KMS-11 (cell line): Measurements from ENCODE around the gene HERC3.

Experiments used
- H2AFZ ChIP-seq: fragments of 200-600 bp; sonication (generic); 2 replicates; pipeline ENCODE4 v1.6.1; 2016; ENCODE audit warnings: antibody characterized with exemption, mixed run types, low read depth
- H3K27ac ChIP-seq: fragments of 200-600 bp; sonication (generic); 2 replicates; pipeline ENCODE4 v1.6.1; 2016; ENCODE audit warnings: mild to moderate bottlenecking, mixed run types
- H3K27me3 ChIP-seq: fragments of 200-600 bp; sonication (generic); 2 replicates; pipeline ENCODE4 v1.6.1; 2017; ENCODE audit warnings: mild to moderate bottlenecking, low read depth, mixed run types, moderate library complexity; ENCODE audit not compliant: insufficient read depth
- H3K36me3 ChIP-seq: fragments of 200-600 bp; sonication (generic); 2 replicates; pipeline ENCODE4 v1.6.1; 2017; ENCODE audit warnings: mild to moderate bottlenecking, mixed run types; ENCODE audit not compliant: insufficient read depth
- H3K4me1 ChIP-seq: fragments of 200-600 bp; sonication (generic); 2 replicates; pipeline ENCODE4 v1.6.1; 2016; ENCODE audit warnings: mild to moderate bottlenecking, low read depth, mixed run types; ENCODE audit not compliant: poor library complexity, severe bottlenecking
- H3K4me2 ChIP-seq: fragments of 200-600 bp; sonication (generic); 2 replicates; pipeline ENCODE4 v1.7.0; 2016; ENCODE audit warnings: mild to moderate bottlenecking, mixed run types
- H3K4me3 ChIP-seq: fragments of 200-600 bp; sonication (generic); IDR thresholded peaks from 2 replicates; pipeline ENCODE4 v1.6.1; 2017; ENCODE audit warnings: low read depth, low read length, mixed read lengths; ENCODE audit not compliant: insufficient read depth
- H3K79me2 ChIP-seq: fragments of 200-600 bp; sonication (generic); 2 replicates; pipeline ENCODE4 v1.6.1; 2016; ENCODE audit warnings: low read depth, mixed run types; ENCODE audit not compliant: insufficient read depth
- H3K9ac ChIP-seq: fragments of 200-600 bp; sonication (generic); 2 replicates; pipeline ENCODE4 v1.6.1; 2016; ENCODE audit warnings: mild to moderate bottlenecking, mixed run types
- H4K20me1 ChIP-seq: fragments of 200-600 bp; sonication (generic); 2 replicates; pipeline ENCODE4 v1.6.1; 2016; ENCODE audit warnings: mild to moderate bottlenecking, mixed run types; ENCODE audit not compliant: insufficient read depth
- TF ChIP-seq, protein P1 (sequence below): fragments of 200-600 bp; sonication (generic); conservative IDR thresholded peaks from 2 replicates; pipeline ENCODE4 v1.6.1; 2017; ENCODE audit warnings: low read depth, mild to moderate bottlenecking, antibody characterized with exemption, low read length, moderate library complexity, mixed read lengths

The HERC3 gene

DNA sequence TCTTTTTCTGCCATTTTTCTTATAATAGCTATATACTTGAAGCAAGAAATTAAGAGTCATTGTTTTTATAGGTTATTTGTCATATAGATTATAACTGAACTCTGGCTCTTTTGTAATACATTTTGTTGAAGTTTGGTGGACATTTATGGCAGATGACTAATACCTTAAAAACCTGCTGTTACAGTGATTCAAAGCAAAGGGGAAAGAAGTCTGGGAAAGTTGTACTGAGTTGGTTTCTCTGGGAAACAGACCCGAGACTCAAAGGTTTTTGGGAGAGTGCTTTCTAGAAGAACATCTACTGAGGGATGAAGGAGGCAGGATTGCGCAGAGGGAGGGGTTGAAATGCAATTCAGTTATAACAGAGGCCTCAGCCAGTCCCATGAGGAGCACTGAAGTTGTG is 69.5 kb downstream of the HERC3 start:
- no peak overlapping the region for H3K27ac ChIP-seq
- no peak overlapping the region for H3K4me2 ChIP-seq
- TF ChIP-seq, protein P1, sequence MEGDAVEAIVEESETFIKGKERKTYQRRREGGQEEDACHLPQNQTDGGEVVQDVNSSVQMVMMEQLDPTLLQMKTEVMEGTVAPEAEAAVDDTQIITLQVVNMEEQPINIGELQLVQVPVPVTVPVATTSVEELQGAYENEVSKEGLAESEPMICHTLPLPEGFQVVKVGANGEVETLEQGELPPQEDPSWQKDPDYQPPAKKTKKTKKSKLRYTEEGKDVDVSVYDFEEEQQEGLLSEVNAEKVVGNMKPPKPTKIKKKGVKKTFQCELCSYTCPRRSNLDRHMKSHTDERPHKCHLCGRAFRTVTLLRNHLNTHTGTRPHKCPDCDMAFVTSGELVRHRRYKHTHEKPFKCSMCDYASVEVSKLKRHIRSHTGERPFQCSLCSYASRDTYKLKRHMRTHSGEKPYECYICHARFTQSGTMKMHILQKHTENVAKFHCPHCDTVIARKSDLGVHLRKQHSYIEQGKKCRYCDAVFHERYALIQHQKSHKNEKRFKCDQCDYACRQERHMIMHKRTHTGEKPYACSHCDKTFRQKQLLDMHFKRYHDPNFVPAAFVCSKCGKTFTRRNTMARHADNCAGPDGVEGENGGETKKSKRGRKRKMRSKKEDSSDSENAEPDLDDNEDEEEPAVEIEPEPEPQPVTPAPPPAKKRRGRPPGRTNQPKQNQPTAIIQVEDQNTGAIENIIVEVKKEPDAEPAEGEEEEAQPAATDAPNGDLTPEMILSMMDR: no peak
- no peak overlapping the region for H3K9ac ChIP-seq
- no peaks in the 10 kb centered on the region for H3K27me3 ChIP-seq
- H3K4me1 ChIP-seq: no peaks in the 10 kb centered on the region
- H3K79me2 ChIP-seq: no peaks in the 10 kb centered on the region
- no peak overlapping the region for H3K4me3 ChIP-seq
- H4K20me1 ChIP-seq: no peaks in the 10 kb centered on the region
- no peaks in the 10 kb centered on the region for H3K36me3 ChIP-seq
- no peak overlapping the region for H2AFZ ChIP-seq

DNA sequence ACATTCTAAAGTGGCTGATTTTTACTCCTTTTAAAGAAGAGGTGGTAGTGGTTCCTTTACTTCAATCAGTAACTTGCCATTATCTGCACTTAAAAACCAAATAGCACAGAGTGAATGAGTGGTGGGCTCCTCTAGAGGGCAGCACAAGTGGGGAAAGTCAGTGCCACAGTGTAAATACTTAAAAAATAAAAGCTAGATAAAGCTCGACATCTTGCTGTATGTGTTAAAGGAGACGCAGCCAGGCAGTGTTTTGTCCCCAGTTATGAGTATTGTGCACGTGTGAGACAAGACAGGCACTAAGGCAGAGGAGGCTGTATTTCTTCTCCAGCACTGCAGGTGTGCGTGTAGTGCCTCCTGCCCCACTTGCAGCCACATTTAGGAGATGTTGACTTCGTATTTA is 80.7 kb downstream of the HERC3 start:
- Histone ChIP-seq H3K4me3 (no peak overlapping the region), H3K79me2 (no peaks in the 10 kb centered on the region), H3K9ac (no peak overlapping the region), H3K4me2 (no peak overlapping the region), H3K27ac (no peak overlapping the region), H3K4me1 (no peaks in the 10 kb centered on the region), H3K36me3 (no peaks in the 10 kb centered on the region), H2AFZ (no peak overlapping the region), H3K27me3 (no peaks in the 10 kb centered on the region), H4K20me1 (no peaks in the 10 kb centered on the region)
- TF ChIP-seq, protein P1: peak; percentile 67

DNA sequence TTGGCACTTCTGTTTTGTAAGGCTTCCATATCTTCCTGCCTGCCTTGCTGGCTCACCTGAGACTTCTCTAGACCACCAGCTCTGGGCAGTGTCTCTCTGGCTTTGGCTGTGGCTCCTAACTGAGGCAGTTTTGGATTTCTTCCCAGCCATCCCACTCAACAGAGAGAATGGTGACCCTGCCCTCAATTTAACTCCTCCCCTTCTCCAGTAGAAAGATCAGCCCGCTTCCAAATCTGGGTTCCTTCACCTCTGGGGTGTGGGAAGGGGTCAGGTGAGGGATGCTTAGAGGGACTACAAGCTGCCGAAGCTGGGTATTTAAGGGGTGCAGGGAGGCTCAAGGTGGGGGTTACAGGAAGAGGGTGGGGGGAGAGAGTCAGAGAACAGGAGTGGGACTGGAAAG is 81.6 kb downstream of the HERC3 start:
- Histone ChIP-seq H3K27ac (no peak overlapping the region), H3K4me1 (no peaks in the 10 kb centered on the region), H3K27me3 (no peaks in the 10 kb centered on the region), H2AFZ (no peak overlapping the region), H3K9ac (no peak overlapping the region), H3K36me3 (no peaks in the 10 kb centered on the region), H3K79me2 (no peaks in the 10 kb centered on the region), H4K20me1 (no peaks in the 10 kb centered on the region), H3K4me2 (no peak overlapping the region), H3K4me3 (no peak overlapping the region)
- TF ChIP-seq, protein P1: no peak

DNA sequence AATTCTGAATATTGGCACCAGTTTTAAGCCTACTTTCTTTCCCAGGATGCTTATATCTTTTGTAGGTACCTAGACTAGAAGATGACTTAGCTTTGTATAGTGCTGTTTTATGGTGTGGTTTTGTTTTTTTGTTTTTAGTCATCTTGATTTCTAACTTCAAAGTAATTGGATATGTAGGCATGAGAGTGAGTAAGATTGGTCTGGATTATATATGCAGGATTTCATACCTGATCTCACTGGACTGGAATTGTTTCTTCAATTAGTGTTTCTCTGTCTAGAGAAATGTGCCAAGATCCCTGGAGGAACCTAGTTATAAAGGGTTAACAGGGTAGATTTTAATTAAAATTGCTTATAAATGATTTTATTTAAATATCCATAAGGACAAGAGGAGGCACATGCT is 82.3 kb downstream of the HERC3 start:
- Histone ChIP-seq H3K36me3 (no peaks in the 10 kb centered on the region), H3K27ac (no peak overlapping the region), H3K9ac (no peak overlapping the region), H3K79me2 (no peaks in the 10 kb centered on the region), H3K27me3 (no peaks in the 10 kb centered on the region), H3K4me3 (no peak overlapping the region), H4K20me1 (no peaks in the 10 kb centered on the region), H2AFZ (no peak overlapping the region), H3K4me1 (no peaks in the 10 kb centered on the region), H3K4me2 (no peak overlapping the region)
- TF ChIP-seq, protein P1: no peak
